Neural progenitor cell (in vitro differentiated cells): ENCODE measurements around the gene RANBP2.

ENCODE experiments used
- CTCF ChIP-seq: fragments of 200-600 bp; sonication (generic); IDR thresholded peaks from 2 replicates; pipeline ENCODE4 v1.5.1; 2017; ENCODE audit warnings: antibody characterized with exemption, mild to moderate bottlenecking
- EZH2 ChIP-seq: fragments of 200-600 bp; sonication (generic); IDR thresholded peaks from 2 replicates; pipeline ENCODE4 v1.6.1; 2017; ENCODE audit warnings: antibody characterized with exemption, mild to moderate bottlenecking, moderate library complexity
- EZH2phosphoT487 ChIP-seq: fragments of 200-600 bp; sonication (generic); IDR thresholded peaks from 2 replicates; pipeline ENCODE4 v1.6.1; 2017; ENCODE audit warnings: antibody characterized with exemption

GRCh38 chr2:108805032-108805431 lies 85.8 kb downstream of the RANBP2 start:
- TF ChIP-seq CTCF (no peak), EZH2 (no peak), EZH2phosphoT487 (no peak)
